Retina (tissue), 1 donor: ENCODE results near the gene PRR35.
"Not testable (repeated sequence)": the region's sequence is repeated elsewhere in the genome, so short reads cannot be mapped to it uniquely, and the experiment has no call there.

Source experiments
- DNase-seq: peaks from one replicate; pipeline ENCODE4 v3.0.0-alpha.2; 2016

PRR35 gene

DNA sequence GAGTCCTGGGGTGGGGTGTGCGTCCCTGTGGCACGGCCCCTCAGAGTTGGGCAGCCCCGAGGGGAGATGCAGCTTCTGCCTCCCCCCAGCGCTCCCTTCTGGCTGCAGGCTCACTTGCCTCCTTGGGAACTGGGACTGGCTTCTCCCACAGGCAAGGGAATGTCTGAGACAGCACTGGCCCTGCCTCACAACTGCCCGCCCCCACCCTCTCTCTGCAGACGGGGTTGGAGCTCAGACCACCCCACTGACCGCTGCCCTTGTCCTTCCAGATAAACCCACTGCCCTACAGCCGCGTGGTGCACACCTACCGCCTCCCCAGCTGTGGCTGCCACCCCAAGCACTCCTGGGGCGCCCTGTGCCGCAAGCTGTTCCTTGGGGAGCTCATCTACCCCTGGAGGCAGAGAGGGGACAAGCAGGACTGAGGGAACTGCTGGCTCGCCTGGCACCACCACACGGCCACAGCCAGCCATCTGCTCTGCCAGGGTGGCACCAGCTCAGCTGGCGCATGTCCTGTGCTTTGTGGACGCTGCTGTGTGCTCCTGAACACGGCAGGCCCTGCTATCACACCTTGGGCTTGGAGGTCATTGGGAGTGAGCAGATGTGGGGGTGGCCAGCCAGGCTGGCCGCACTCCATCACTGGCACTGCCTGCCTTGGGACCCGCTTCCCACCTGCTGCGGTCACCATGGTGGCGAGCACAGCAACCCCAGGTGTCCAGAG, 22.6 kb downstream of the PRR35 start:
- no peak for DNase-seq

- DNase-seq, result no peak
These were observed 23.2 kb downstream of the PRR35 start for GRCh38 chr16:583470-583814.

- DNase-seq, result no peak
These were observed 23.8 kb downstream of the PRR35 start for GRCh38 chr16:583815-584591.

GRCh38 chr16:585351-585750, 25.2 kb downstream of the PRR35 start:
- DNase-seq, result no peak

GRCh38 chr16:586047-586644, 26.0 kb downstream of the PRR35 start:
- no peak for DNase-seq

GRCh38 chr16:586645-587590, 26.7 kb downstream of the PRR35 start:
- DNase-seq, result no peak

GRCh38 chr16:588639-588888, 28.4 kb downstream of the PRR35 start:
- DNase-seq, result peak; percentile 73

DNA sequence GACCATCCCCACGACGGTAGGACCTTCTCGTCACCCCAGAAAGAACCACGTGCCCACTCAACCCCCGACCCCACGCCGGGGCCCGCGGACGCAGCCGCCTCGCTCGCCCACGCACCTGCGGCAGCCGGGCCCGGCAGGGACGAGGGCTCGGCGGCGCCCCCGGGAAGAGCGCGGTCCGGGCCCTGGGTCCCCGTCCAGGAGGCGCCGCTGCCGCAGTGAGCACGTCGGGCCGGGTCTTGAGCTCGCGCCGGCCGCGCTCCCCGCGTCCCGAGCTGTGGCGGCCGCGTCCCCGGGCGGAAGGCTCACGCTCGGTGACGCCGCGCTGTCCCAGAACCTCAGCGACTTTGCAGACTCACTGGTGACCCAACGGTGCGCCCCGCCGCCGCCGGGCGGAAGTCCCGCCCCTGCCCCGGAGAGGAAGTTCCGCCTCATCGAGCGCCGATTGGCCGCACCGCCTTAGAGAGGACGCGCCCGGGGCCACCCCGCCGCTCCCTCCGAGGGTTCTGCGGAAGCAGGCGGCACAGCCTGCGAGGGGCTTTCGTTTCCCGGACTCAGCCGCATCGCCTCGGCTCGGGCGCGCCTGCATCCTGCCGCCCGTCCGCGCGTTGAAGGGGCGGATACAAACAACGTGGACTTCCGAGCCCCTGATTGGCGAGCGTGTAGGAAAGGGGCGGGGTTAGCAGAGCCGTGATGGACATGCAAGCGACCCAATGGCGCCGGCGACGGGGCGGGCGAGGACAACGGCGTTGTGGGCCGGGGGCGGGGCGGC, 28.9 kb downstream of the PRR35 start:
- peak; percentile 100 for DNase-seq

- peak; percentile 98 for DNase-seq
These were observed 29.5 kb downstream of the PRR35 start, which contains the start of gene RAB40C for GRCh38 chr16:589658-590187. TSS of gene RAB40C (plus strand) at chr16:590066. CDS start at chr16:590292, 226 bp downstream.

DNA sequence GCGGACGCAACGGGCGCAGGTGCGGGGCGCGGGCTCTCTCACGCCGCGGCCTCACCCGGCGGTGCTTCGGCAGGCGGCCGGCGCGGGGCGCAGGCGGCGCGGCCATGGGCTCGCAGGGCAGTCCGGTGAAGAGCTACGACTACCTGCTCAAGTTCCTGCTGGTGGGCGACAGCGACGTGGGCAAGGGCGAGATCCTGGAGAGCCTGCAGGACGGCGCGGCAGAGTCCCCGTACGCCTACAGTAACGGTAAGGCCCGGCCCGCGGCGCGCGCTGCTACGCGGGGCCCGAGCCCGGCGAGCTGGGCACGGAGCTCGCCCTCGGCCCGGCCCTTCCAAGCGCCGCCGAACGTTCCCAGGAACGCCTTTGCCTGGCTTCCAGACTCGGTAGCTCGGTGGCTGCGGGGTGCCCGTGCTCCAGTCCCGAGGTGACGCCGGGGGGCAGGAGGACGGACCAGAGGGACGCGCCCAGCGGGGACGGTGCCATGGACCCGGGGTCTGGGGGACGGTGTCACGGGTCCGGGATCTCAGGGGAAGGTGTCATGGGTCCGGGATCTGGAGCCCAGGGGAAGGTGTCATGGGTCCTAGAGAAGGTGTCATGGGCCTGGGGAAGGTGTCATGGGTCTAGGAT, 30.1 kb downstream of the PRR35 start:
- peak; percentile 64 for DNase-seq

GRCh38 chr16:590815-591200, 30.6 kb downstream of the PRR35 start:
- no peak for DNase-seq

- no peak for DNase-seq
These were observed 31.0 kb downstream of the PRR35 start for GRCh38 chr16:591231-591630.

GRCh38 chr16:591892-592517, 31.8 kb downstream of the PRR35 start:
- DNase-seq, result no peak

- no peak for DNase-seq
These were observed 32.5 kb downstream of the PRR35 start for GRCh38 chr16:592518-593306.

- DNase-seq, result no peak
These were observed 33.2 kb downstream of the PRR35 start for GRCh38 chr16:593406-593805.

DNA sequence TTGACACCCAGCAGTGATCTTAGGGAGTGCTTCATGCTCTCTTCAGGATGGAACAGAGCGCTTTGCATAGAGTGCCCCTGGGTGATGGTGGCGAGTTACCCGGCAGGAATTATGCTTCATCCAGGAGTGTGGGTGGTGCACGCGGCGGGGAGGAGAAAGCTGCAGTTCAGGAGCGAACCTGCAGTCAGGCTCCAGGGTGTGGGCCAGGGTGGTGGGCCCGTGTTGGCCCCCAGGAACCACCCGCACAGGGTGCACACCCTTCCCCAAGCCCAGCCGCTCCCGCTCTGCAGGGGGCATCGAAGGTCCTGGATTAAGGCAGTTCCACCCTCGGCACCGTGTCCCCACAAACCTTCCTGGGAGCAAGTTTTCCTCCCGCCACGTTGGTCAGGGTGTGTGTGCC, 33.6 kb downstream of the PRR35 start:
- DNase-seq, result no peak

DNA sequence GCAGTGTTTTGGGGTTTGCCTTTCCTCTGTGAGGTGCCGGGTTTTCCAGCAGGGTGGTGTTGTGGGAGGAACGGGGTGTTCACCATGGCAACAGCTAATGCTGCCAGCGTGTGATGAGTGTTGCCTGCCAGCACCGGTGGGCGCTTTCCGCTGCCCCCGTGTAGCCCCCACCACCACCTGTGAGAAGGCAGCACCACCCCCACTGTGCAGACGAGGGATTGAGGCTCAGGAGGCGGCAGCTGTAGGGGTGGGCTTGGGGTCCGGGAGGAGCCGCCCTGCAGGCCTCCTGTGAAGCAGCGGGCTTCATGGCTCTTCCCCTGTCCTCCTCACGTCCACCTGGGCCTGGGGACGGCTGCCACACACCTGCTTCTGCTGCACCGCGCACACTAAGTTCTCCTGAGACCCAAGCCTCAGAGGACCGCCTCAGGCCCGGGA, 34.9 kb downstream of the PRR35 start:
- no peak for DNase-seq

DNA sequence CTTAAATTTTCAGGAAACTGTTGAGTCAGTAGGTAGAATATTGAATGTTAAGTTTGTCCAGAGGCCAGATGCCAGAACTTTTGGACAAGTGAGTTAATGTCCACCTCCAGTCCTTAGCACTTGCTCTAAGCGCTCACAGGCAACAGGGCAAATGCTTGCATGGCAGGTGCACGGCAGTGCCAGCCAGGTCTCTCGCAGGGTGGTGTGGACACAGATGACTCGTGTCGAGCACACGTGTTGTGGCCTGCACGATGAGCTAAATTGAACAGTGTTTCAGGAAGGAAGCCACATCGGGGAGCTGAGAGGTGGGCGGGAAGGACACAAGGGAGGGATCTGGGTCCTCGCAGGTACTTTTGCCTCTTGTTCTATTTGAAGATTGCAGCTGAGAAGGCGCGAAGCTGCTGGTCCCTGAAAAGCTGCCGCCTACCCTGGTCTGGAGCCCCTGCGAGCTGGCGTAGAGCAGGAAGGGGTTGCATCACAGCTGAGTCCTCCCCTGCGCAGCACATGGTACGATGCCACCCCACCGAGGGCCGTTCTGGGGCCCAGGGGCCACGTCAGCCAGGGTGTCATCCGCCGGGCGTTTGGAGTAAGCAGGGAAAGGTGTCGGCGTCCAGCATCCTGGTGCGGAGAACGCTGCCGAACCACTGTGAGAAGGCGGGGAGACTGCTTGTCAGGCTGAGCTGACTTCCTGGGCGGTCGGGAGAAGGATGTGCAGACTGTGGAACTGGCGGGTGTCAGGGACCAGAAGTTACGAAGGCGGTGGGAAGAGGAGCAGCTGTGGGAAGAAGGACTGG, 35.9 kb downstream of the PRR35 start:
- DNase-seq, result no peak

DNA sequence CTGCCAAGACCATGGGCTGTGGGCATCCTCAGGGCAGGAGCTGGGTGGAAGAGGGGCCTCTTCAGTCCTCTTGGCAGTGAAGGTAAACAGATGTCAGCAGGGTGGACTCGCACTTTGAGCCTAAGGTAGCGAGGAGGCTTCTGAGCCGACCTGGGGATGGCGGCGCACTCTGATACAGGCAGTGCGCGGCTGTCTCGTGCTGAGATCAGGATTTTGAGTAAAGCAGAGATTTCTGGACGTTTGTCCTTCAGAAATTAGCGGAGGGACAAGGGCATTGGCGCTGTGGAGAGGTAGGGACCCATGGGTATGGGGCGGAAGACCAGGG, 36.5 kb downstream of the PRR35 start:
- DNase-seq, result no peak

- not testable (repeated sequence) for DNase-seq
These were observed 37.5 kb downstream of the PRR35 start for GRCh38 chr16:597655-598054.
